Glutamatergic neuron (in vitro differentiated cells): ENCODE results near the gene SEMG2. TPM values are rescaled to one million over a fixed set of nuclear protein-coding genes. Genes with fewer than 3 reads are reported as not detected.

Experiments used
- DNase-seq: peaks from one replicate; pipeline ENCODE4 v3.0.0; 2022
- H3K27ac Mint-ChIP-seq: one replicate; pipeline ENCODE4 v1.8.0; 2020; ENCODE audit warnings: mild to moderate bottlenecking, mixed read lengths, inconsistent platforms; ENCODE audit not compliant: unreplicated experiment
- H3K27me3 Mint-ChIP-seq: one replicate; pipeline ENCODE4 v1.8.0; 2020; ENCODE audit warnings: mild to moderate bottlenecking, moderate library complexity, mixed read lengths, inconsistent platforms; ENCODE audit not compliant: unreplicated experiment
- H3K36me3 Mint-ChIP-seq: one replicate; pipeline ENCODE4 v1.8.0; 2020; ENCODE audit warnings: mild to moderate bottlenecking, mixed read lengths, inconsistent platforms; ENCODE audit not compliant: unreplicated experiment
- H3K4me1 Mint-ChIP-seq: one replicate; pipeline ENCODE4 v1.8.0; 2020; ENCODE audit warnings: mild to moderate bottlenecking, low read depth, mixed read lengths, inconsistent platforms; ENCODE audit not compliant: unreplicated experiment
- H3K4me3 Mint-ChIP-seq: one replicate; pipeline ENCODE4 v1.8.0; 2020; ENCODE audit warnings: mild to moderate bottlenecking, mixed read lengths, inconsistent platforms; ENCODE audit not compliant: unreplicated experiment
- H3K9me3 Mint-ChIP-seq: one replicate; pipeline ENCODE4 v1.8.0; 2020; ENCODE audit warnings: mild to moderate bottlenecking, moderate library complexity, mixed read lengths, inconsistent platforms; ENCODE audit not compliant: unreplicated experiment
- long read RNA-seq: library from polyadenylated mRNA; unstranded; transcript quantifications from one replicate; pipeline ENCODE4 v2.0.0, GENCODE V29; 2020; ENCODE audit not compliant: unreplicated experiment
- total RNA-seq: library from RNA; stranded (reverse); fragmentation: NEBNext Ultra II Directional; extraction: Animal tissue kit (Norgen Biotek cat#: 25700); gene quantifications from one replicate; pipeline ENCODE4 v1.2.1, GENCODE V29; 2021; ENCODE audit not compliant: unreplicated experiment
- TF ChIP-seq, protein P1 (sequence below): fragments of 200-600 bp; sonication (generic); IDR thresholded peaks from one replicate; pipeline ENCODE4 v1.5.0; 2021; ENCODE audit not compliant: partially characterized antibody, unreplicated experiment

SEMG2 gene
- total RNA-seq, result not detected
- long read RNA-seq, result 0 reads

- Mint-ChIP-seq H3K4me3 (no peak within 1 kb of the TSS), H3K27me3 (no peaks in the 10 kb centered on the region), H3K27ac (no peak within 1 kb of the TSS), H3K36me3 (no peaks in the 10 kb centered on the region), H3K4me1 (no peaks in the 10 kb centered on the region), H3K9me3 (no peaks in the 10 kb centered on the region)
- no peak for DNase-seq
- TF ChIP-seq, protein P1, sequence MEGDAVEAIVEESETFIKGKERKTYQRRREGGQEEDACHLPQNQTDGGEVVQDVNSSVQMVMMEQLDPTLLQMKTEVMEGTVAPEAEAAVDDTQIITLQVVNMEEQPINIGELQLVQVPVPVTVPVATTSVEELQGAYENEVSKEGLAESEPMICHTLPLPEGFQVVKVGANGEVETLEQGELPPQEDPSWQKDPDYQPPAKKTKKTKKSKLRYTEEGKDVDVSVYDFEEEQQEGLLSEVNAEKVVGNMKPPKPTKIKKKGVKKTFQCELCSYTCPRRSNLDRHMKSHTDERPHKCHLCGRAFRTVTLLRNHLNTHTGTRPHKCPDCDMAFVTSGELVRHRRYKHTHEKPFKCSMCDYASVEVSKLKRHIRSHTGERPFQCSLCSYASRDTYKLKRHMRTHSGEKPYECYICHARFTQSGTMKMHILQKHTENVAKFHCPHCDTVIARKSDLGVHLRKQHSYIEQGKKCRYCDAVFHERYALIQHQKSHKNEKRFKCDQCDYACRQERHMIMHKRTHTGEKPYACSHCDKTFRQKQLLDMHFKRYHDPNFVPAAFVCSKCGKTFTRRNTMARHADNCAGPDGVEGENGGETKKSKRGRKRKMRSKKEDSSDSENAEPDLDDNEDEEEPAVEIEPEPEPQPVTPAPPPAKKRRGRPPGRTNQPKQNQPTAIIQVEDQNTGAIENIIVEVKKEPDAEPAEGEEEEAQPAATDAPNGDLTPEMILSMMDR, result no peak
Measured at GRCh38 chr20:45221076-45221475, at the start of gene SEMG2. Gene SEMG2, plus strand, starts transcription at chr20:45221373. Its CDS starts 17 bp downstream, at chr20:45221390.

GRCh38 chr20:45173522-45173921 lies 47.7 kb upstream of the SEMG2 start:
- H3K4me1 Mint-ChIP-seq, result no peaks in the 10 kb centered on the region
- H3K27ac Mint-ChIP-seq, result no peak overlapping the region
- TF ChIP-seq, protein P1, result no peak
- no peak for DNase-seq
- peaks cover 2% of the 10 kb centered on the region for H3K27me3 Mint-ChIP-seq
- H3K36me3 Mint-ChIP-seq, result no peaks in the 10 kb centered on the region
- H3K9me3 Mint-ChIP-seq, result peaks cover 2% of the 10 kb centered on the region
- no peak overlapping the region for H3K4me3 Mint-ChIP-seq

GRCh38 chr20:45174434-45175364 lies 46.5 kb upstream of the SEMG2 start, which contains the start of gene PI3:
Gene PI3, plus strand, starts transcription at chr20:45174902. Its CDS starts 21 bp downstream, at chr20:45174923.
- no peaks in the 10 kb centered on the region for H3K4me1 Mint-ChIP-seq
- peaks cover 2% of the 10 kb centered on the region for H3K9me3 Mint-ChIP-seq
- peaks cover 2% of the 10 kb centered on the region for H3K27me3 Mint-ChIP-seq
- TF ChIP-seq, protein P1, result no peak
- H3K36me3 Mint-ChIP-seq, result no peaks in the 10 kb centered on the region
- H3K27ac Mint-ChIP-seq, result no peak within 1 kb of the TSS
- H3K4me3 Mint-ChIP-seq, result no peak within 1 kb of the TSS
- no peak for DNase-seq

- TF ChIP-seq, protein P1, result no peak
- Mint-ChIP-seq H3K27me3 (peaks cover 2% of the 10 kb centered on the region), H3K9me3 (no peaks in the 10 kb centered on the region), H3K4me3 (no peak overlapping the region), H3K27ac (no peak overlapping the region), H3K4me1 (no peaks in the 10 kb centered on the region), H3K36me3 (no peaks in the 10 kb centered on the region)
- DNase-seq, result no peak
Measured at GRCh38 chr20:45176526-45177267, 44.5 kb upstream of the SEMG2 start.
